ENCODE results near the gene ACBD3.

DNA sequence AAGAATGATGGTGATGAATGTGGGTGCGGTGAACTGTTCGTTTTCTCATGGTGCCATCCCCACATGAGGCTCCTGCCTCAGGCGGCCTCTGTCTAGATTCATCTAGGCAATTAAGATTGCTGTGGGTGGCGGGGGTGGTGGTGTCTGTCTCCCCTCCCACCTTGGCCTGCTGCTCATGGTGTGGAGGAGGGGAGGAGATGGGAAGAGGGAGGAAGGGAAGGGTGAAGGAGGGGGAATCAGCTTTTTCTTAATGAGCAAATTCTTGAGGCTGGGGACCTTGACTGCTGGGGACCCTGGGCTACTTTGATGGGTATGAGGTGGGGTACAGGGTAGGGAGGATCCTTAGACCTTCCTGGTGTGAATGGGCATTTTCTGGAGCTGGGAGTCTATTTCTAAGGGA, 68.2 kb downstream of the ACBD3 start:
- TF ChIP-seq, protein P1, sequence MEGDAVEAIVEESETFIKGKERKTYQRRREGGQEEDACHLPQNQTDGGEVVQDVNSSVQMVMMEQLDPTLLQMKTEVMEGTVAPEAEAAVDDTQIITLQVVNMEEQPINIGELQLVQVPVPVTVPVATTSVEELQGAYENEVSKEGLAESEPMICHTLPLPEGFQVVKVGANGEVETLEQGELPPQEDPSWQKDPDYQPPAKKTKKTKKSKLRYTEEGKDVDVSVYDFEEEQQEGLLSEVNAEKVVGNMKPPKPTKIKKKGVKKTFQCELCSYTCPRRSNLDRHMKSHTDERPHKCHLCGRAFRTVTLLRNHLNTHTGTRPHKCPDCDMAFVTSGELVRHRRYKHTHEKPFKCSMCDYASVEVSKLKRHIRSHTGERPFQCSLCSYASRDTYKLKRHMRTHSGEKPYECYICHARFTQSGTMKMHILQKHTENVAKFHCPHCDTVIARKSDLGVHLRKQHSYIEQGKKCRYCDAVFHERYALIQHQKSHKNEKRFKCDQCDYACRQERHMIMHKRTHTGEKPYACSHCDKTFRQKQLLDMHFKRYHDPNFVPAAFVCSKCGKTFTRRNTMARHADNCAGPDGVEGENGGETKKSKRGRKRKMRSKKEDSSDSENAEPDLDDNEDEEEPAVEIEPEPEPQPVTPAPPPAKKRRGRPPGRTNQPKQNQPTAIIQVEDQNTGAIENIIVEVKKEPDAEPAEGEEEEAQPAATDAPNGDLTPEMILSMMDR (IDR thresholded peaks at IDR 0.05), result no peak
- TF ChIP-seq POLR2A (IDR thresholded peaks at IDR 0.05), result no peak

Data from uterus (tissue), 2 donors.